ENCODE results near the gene FCER2. TPM values are rescaled to one million over a fixed set of nuclear protein-coding genes. Genes with fewer than 3 reads are reported as not detected.
A peak's percentile ranks its signal among the peaks of the same experiment; 100 is the strongest.

The FCER2 gene
- polyA plus RNA-seq, 2 of the 4 experiments (the other 2 are of a cell fraction) = not detected

GRCh38 chr19:7654401-7654800 is 47.5 kb downstream of the FCER2 start:
- ChIA-PET CTCF (interaction anchor here (1.2 to 3.2 kb wide), 4 partner anchors 26 to 144 kb away, joined by 3 to 21 read pairs (median 7); partner anchors contain the start of gene TRAPPC5), POLR2A (no interaction called here)
- DNase-seq (ENCODE audit: low read depth in 1 of 2, low spot score in 1 of 2) (no peak), ATAC-seq (no peak), FAIRE-seq (no peak)
- Histone ChIP-seq H3K27ac (no peak overlapping the region), H3K4me2 (no peak overlapping the region), H3K9me3 (no peaks in the 10 kb centered on the region), H3K4me1 (no peaks in the 10 kb centered on the region), H3K4me3 (no peak overlapping the region)
- WGBS (ENCODE audit: missing lambda C conversion rate) = 63% methylated on average over 8 of the region's 8 CpGs
- TF ChIP-seq RAD21 (conservative IDR thresholded peaks at IDR 0.05 in 1 of 2, IDR thresholded peaks at IDR 0.05 in 1 of 2) (no peak), EP300 (IDR thresholded peaks at IDR 0.05) (no peak), FOXS1 (CRISPR knock-in tag; IDR thresholded peaks at IDR 0.05) (no peak), POLR2A (IDR thresholded peaks at IDR 0.05; ENCODE audit: low read length) (no peak), MYC (IDR thresholded peaks at IDR 0.05; ENCODE audit: borderline replicate concordance, low read length) (no peak), ATOH8 (CRISPR knock-in tag; IDR thresholded peaks at IDR 0.05; ENCODE audit: low read depth) (no peak), ESRRA (IDR thresholded peaks at IDR 0.05; ENCODE audit: borderline replicate concordance, low read length) (no peak)

- Histone ChIP-seq H3K4me2 (peak overlapping the region; percentile 71), H3K9me3 (no peaks in the 10 kb centered on the region), H3K4me3 (peak overlapping the region; percentile 31; the same call in 1 of the 3 replicates), H3K27ac (peak overlapping the region; percentile 32 to 76; a peak in 5 of 6 replicates), H3K4me1 (no peaks in the 10 kb centered on the region)
- peak; percentile 75 to 85 for DNase-seq (ENCODE audit: low read depth in 1 of 2, low spot score in 1 of 2)
- ChIA-PET POLR2A (no interaction called here), CTCF (interaction anchor here (0.6 to 2.1 kb wide), 24 partner anchors 9 to 1349 kb away, joined by 3 to 16 read pairs (median 4); partner anchors contain the start of genes PET100, RETN and XAB2)
- 3% methylated on average over 28 of the region's 28 CpGs for WGBS (ENCODE audit: missing lambda C conversion rate)
- peak; percentile 76 to 84 for ATAC-seq
- TF ChIP-seq CTCF (IDR thresholded peaks at IDR 0.05) (peak; percentile 88), RAD21 (conservative IDR thresholded peaks at IDR 0.05 in 1 of 2, IDR thresholded peaks at IDR 0.05 in 1 of 2) (peak; percentile 44 to 59; a peak in 4 of 5 replicates), REST (IDR thresholded peaks at IDR 0.05) (no peak), GATA3 (IDR thresholded peaks at IDR 0.05; ENCODE audit: borderline replicate concordance) (no peak), NFE2L2 (conservative IDR thresholded peaks at IDR 0.05; ENCODE audit: low read length) (no peak), HEYL (CRISPR knock-in tag; IDR thresholded peaks at IDR 0.05) (no peak), JUN (IDR thresholded peaks at IDR 0.05) (0 out of 5 replicates have a peak, but pooled peaks of 1 of the 2 experiments have one; percentile 24), CEBPB (IDR thresholded peaks at IDR 0.05) (peak; percentile 50 to 64; a peak in 3 of 4 replicates), SMC3 (IDR thresholded peaks at IDR 0.05) (peak; percentile 86), HOXB5 (CRISPR knock-in tag; IDR thresholded peaks at IDR 0.05) (no peak), MAX (IDR thresholded peaks at IDR 0.05) (0 out of 2 replicates have a peak, but pooled peaks have one; percentile 23)
- no peak for FAIRE-seq
These were observed 49.8 kb downstream of the FCER2 start for GRCh38 chr19:7652061-7652641.
